ENCODE results near the gene PRAMEF20.

DNA sequence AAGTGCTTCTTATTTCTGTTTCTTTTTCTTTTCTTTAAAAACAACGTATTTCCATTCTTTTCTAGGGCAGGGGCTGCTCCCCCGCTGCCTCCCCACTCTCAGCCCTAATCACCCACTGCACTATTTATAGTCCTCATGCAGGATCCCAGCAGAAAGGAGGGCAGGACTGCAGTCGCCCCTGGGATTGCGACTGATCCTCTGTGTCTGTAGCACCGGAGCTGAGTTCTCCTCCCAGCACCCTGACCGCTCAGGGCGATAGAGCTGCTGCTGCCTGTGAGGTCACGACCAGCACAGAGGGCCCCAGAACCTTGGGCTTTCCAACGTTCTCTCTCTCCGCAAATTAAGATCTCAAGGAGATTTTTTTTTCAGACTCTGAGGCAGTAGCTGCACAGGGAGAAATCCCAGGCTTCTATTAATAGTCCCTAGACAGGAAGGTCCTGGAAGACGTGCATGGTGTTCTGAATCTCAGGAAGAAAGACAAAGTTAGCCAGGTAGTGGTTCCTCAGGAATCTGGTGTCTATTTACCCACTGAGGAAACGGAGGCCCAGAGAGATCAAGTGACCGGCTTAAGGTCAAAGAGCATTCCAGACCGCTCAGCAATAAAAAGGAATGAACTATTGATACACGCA is 46.8 kb downstream of the PRAMEF20 start:
- TF ChIP-seq POLR2A (IDR thresholded peaks at IDR 0.05) (no peak), POLR2AphosphoS5 (IDR thresholded peaks at IDR 0.05) (no peak)
- TF ChIP-seq, protein P1, sequence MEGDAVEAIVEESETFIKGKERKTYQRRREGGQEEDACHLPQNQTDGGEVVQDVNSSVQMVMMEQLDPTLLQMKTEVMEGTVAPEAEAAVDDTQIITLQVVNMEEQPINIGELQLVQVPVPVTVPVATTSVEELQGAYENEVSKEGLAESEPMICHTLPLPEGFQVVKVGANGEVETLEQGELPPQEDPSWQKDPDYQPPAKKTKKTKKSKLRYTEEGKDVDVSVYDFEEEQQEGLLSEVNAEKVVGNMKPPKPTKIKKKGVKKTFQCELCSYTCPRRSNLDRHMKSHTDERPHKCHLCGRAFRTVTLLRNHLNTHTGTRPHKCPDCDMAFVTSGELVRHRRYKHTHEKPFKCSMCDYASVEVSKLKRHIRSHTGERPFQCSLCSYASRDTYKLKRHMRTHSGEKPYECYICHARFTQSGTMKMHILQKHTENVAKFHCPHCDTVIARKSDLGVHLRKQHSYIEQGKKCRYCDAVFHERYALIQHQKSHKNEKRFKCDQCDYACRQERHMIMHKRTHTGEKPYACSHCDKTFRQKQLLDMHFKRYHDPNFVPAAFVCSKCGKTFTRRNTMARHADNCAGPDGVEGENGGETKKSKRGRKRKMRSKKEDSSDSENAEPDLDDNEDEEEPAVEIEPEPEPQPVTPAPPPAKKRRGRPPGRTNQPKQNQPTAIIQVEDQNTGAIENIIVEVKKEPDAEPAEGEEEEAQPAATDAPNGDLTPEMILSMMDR (IDR thresholded peaks at IDR 0.05) = no peak
